NCI-H510A (cell line): ENCODE measurements around the gene ADAM29.
A peak's percentile ranks its signal among the peaks of the same experiment; 100 is the strongest.
"Not testable (repeated sequence)": the region's sequence is repeated elsewhere in the genome, so short reads cannot be mapped to it uniquely, and the experiment has no call there.

Experiments used
- DNase-seq: peaks from one replicate; lab custom pipeline; 2025; lab: John Stamatoyannopoulos, UW

ADAM29 gene

DNA sequence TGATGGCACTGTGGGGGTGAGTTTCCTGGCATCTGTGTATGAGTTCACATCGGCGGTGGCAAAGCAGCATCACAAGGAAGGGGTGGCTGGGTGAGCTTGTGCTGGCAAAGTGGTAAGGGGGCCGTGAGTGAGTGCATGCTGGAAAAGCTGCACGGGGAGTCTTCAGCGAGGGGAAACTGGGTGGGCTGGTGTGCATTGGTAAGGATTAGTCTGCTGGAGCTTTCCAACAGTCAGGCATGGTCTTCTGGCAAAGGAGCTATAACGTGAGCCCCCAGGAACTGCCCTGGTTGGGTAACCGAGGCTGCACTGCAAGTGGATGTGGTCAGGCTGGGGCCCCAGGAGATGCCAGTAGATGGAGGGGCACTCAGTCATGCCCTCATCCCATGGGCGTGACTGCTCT is 30.7 kb downstream of the ADAM29 start:
- DNase-seq, result no peak

DNA sequence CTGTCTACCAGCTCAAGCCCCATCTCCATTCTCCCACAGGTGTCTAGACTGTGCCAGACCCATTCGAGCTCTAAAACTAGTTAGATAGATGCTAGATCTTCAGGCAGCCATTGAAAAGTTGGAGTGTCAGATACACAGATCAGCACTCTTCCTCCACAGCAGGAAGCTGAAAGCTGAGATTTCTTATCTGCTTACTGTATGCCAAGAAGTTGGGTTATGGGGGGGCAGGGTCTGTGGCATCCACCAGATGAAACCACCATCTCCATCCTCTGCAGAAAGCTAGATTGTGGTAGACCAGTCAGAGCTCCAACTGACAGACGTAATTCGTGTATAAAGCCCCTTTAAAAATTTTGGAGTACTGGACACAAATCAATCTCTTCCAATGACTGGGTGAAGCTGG is 54.8 kb downstream of the ADAM29 start:
- DNase-seq, result no peak

DNA sequence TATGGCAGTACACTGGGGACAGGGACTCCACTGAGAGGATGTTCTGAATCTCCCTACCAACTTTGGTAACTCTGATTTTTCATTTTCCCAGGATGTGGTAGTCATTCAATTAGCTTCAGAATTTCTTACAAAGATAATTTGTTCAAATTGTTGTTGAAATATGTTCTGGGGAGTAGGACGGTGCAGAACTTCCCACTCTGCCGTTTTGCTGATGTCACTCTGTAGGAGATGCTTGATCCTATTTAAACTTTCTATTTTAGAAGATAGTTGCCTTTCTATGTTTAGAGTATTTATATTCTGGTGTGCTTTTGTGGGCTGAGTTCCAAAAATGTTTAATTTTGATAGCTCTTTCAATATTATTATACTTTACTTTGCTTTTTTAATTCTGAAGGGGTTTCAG is 55.2 kb downstream of the ADAM29 start:
- no peak for DNase-seq

DNA sequence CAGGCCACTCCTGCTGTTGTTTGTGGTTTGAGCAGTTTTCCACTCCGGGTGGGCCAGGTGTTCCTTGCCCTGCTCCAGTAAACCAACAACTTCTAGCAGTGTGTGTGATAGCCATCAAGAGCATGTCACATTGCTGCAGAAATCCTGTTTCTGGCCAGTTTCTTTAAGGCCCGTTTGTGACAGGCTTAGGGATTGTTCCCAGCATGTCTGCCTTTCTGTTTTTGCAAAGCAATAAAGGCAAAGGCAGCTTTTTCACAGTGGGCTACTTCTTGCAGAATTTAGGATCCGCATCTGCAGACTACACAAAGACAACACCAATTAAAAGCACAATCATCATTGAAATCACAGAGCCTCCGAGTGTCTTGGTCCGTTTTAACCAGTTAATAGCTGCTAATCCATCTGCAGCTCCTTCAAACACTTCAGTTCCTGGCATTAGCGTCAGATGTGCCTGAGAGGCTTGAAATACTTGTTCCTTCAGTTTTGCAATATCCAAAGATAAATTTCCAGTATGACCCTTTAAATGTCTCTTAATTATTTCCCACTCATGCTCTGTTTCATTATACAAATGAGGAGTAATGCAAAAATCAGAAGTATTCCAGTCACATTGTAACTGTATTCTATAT is 65.1 kb downstream of the ADAM29 start:
- peak; percentile 0 for DNase-seq

DNA sequence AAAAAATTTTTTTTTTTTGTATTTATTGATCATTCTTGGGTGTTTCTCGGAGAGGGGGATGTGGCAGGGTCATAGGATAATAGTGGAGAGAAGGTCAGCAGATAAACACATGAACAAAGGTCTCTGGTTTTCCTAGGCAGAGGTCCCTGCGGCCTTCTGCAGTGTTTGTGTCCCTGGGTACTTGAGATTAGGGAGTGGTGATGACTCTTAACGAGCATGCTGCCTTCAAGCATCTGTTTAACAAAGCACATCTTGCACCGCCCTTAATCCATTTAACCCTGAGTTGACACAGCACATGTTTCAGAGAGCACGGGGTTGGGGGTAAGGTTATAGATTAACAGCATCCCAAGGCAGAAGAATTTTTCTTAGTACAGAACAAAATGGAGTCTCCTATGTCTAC is 65.7 kb downstream of the ADAM29 start:
- not testable (repeated sequence) for DNase-seq

DNA sequence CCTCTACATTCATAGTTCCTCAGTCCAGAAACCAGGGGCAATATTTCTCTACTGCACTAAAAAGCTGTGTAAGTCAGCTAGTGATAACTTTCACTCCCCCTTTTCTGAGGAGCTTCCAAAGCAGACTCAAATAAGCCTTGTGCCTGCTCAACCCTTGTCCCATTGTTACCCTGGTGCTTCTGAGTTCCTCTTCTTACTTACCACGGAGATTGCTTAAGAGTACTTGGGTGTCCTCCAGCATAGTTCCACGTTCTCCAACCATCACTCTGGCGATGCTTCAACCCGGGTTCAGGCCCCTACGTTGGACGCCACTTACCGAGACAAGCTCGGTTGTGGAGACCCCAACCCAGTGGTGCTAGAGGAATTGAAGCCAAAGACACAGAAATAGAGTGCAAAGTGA is 71.6 kb downstream of the ADAM29 start:
- no peak for DNase-seq

DNA sequence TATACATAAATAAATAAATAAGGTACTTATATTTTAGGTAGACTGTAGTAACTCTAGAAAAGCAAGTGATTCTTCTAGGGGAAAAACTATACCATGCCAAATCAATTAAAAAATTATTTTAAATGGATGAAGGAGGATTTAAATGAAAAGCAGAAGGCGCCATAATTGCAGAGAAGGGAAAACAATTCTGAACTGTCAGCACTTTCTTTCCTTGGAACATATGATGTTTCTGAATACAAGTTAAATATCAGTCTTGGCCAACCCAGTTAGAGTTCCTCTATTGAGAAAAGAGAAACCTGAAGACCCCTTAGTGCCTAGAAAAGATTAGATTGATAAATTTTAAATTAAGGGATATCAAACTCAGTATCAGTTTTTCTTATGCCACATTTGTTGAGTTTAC is 75.8 kb downstream of the ADAM29 start:
- DNase-seq, result no peak

DNA sequence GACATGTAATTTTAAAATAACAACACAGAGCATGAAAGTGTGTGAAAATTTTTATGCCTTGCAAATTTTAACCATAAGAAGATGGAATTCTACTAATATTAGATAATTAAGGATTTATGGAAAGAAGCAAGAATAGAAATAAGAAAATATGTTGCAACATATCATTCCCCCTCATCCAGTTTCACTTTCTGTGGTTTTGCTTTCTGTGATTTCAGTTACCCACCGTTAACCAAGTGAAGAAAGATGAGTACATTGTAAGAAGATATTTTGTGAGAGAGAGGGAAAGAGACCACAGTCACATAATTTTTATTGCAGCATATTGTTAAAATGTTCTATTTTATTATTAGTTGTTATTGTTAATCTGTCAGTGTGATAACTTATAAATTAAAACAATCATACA is 77.9 kb downstream of the ADAM29 start:
- no peak for DNase-seq

DNA sequence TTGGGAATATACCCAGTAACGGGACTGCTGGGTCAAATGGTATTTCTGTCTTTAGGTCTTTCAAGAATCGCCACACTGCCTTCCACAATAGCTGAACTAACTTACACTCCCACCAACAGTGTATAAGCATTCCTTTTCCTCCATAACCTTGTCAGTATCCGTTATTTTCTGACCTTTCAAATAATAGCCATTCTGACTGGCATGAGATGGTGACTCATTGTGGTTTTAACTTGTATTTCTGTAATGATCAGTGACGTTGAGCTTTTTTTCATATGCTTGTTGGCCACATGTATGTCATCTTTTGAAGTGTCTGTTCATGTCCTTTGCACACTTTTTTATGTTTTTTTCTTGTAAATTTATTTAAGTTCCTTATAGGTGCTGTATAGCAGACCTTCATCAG is 81.2 kb downstream of the ADAM29 start:
- no peak for DNase-seq

DNA sequence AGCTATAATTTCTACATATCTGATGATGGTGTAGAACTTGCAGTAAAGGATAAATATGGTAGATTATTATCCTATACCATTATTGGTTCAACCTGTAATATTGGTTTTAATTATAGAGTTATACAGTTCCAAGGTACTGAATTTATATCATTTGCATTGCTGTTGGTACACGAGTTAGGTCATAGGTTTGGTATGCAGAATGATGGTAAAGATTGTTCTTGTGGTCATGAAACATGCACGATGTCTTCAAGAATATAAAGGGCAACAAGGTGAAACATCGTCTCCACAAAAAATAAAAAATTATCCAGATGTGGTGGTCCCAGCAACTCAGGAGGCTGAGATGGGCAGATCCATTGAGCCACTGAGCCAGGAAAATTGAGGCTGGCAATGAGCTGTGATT is 99.6 kb downstream of the ADAM29 start:
- no peak for DNase-seq

DNA sequence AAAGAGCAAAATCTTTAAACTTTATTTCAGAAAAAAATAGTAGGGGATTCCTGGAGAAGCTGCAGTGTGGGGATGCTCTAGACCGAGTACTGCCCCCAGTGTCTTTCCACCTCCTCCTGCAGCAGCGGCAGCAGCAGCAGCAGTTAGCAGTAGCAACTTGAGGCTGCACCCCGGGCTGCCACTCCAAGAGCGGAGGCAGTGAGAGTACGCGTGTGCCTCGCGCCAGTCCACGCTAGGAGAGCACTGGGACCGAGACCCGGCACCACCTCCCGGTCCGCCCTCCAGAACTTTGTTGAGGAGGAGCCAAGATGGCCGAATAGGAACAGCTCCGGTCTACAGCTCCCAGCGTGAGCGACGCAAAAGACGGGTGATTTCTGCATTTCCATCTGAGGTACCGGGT is 101.3 kb downstream of the ADAM29 start:
- not testable (repeated sequence) for DNase-seq
